K562 (cell line): ENCODE data around the gene SERPINA3. TPM values are rescaled to one million over a fixed set of nuclear protein-coding genes. Genes with fewer than 3 reads are reported as not detected.
A peak's percentile ranks its signal among the peaks of the same experiment; 100 is the strongest.

Source experiments
- ATAC-seq: fragments of 200-7000 bp; cut with Tn5 transposase; 3 replicates; pipeline ENCODE4 v1.9.1; 2020; ENCODE audit warnings: moderate library complexity
- BruUV-seq: library from RNA; stranded (reverse); fragments of 400-500 nt; replicated peaks from 2 replicates; lab custom pipeline; 2021; lab: Mats Ljungman, UMichigan
- CTCF ChIA-PET: fragments of 300-600 bp; formaldehyde crosslinking; extraction: SDS; loops from one replicate; lab custom pipeline; 2021; ENCODE audit warnings: low intra/inter-chr PET ratio; lab: Yijun Ruan, JAX
- POLR2A ChIA-PET: fragments of 300-600, 350-650 bp; sonication (Branson Sonifier 250); formaldehyde crosslinking; extraction: SDS; loops from one replicate; lab custom pipeline; 2021; ENCODE audit warnings: antibody characterized with exemption, inconsistent platforms; lab: Yijun Ruan, JAX
- DNase-seq, 4 experiments: peaks; one replicate each; pipeline versions ENCODE4 v3.0.0 to v3.0.0-alpha.2; 2011 to 2018; ENCODE audit warnings: low spot score in 3 of 4, mixed read lengths in 3 of 4; ENCODE audit errors: extremely low read depth in 1 of 4
- FAIRE-seq: peaks from 2 replicates; lab custom pipeline; 2011; peaks lifted over from hg19 to GRCh38; lab: Jason Lieb, UNC
- H2AFZ ChIP-seq: 2 replicates; pipeline ENCODE4 v1.6.0; 2011; ENCODE audit warnings: low read depth, low read length, control low read depth, inconsistent platforms
- H3K27ac ChIP-seq: fragments of 200-600 bp; 3 replicates; pipeline ENCODE4 v1.8.0; 2011; ENCODE audit warnings: low read depth, mild to moderate bottlenecking, control low read depth, inconsistent platforms, low read length, moderate library complexity, mixed read lengths; ENCODE audit errors: extremely low read depth
- H3K27me3 ChIP-seq, 2 experiments: fragments of 300-600 bp in 1 of 2; 2 replicates in 1 of 2; 3 replicates in 1 of 2; pipeline versions ENCODE4 v1.6.0 to v1.8.0; 2011; ENCODE audit warnings: inconsistent platforms in 2 of 2, low read length in 2 of 2, mild to moderate bottlenecking in 1 of 2, mixed read lengths in 1 of 2, moderate library complexity in 1 of 2; ENCODE audit not compliant: control insufficient read depth in 2 of 2, insufficient read depth in 2 of 2
- H3K36me3 ChIP-seq: fragments of 300-600 bp; 3 replicates; pipeline ENCODE4 v1.8.0; 2011; ENCODE audit warnings: mild to moderate bottlenecking, low read length, inconsistent platforms; ENCODE audit not compliant: control insufficient read depth, insufficient read depth
- H3K4me1 ChIP-seq, 2 experiments: fragments of 200-600 bp in 1 of 2; replicated peaks in 1 of 2; 2 replicates in 1 of 2; 3 replicates in 1 of 2; pipeline versions ENCODE4 v1.5.1 to v1.8.0; 2011; ENCODE audit warnings: inconsistent platforms in 2 of 2, low read length in 2 of 2, mild to moderate bottlenecking in 1 of 2, mixed read lengths in 1 of 2, moderate library complexity in 1 of 2; ENCODE audit not compliant: control insufficient read depth in 2 of 2, insufficient read depth in 2 of 2
- H3K4me2 ChIP-seq: 2 replicates; pipeline ENCODE4 v1.6.1; 2011; ENCODE audit warnings: low read length, control low read depth, inconsistent platforms, mixed read lengths; ENCODE audit not compliant: insufficient read depth
- H3K4me3 ChIP-seq: fragments of 200-600 bp; sonication (generic), shearing (Covaris generic); 2 replicates; pipeline ENCODE4 v1.5.1; 2016; ENCODE audit warnings: control low read depth, inconsistent platforms
- H3K79me2 ChIP-seq: fragments of 200-600 bp; 3 replicates; pipeline ENCODE4 v1.8.0; 2011; ENCODE audit warnings: low read length, inconsistent platforms; ENCODE audit not compliant: control insufficient read depth, insufficient read depth
- H3K9ac ChIP-seq, 2 experiments: 2 replicates each; pipeline versions ENCODE4 v1.6.0 to v1.6.1; 2011; ENCODE audit warnings: low read depth in 2 of 2, low read length in 2 of 2, control low read depth in 1 of 2, inconsistent platforms in 1 of 2, mild to moderate bottlenecking in 1 of 2, mixed read lengths in 1 of 2; ENCODE audit not compliant: insufficient read depth in 1 of 2
- H3K9me1 ChIP-seq: one replicate; pipeline ENCODE4 v1.6.0; 2011; ENCODE audit warnings: inconsistent platforms, mild to moderate bottlenecking, low read length, moderate library complexity; ENCODE audit not compliant: control insufficient read depth, insufficient read depth
- H3K9me3 ChIP-seq: replicated peaks from 2 replicates; pipeline ENCODE4 v1.5.1; 2011; ENCODE audit warnings: low read depth, low read length, inconsistent platforms; ENCODE audit not compliant: control insufficient read depth, insufficient read depth
- H4K20me1 ChIP-seq: replicated peaks from 2 replicates; pipeline ENCODE4 v1.6.1; 2011; ENCODE audit warnings: low read length, inconsistent platforms, mixed read lengths; ENCODE audit not compliant: control insufficient read depth, insufficient read depth
- HMG20B ChIP-seq: fragments of 250-450 bp; sonication (Bioruptor Pico); IDR thresholded peaks from 2 replicates; pipeline ENCODE4 v1.5.0; 2021; ENCODE audit warnings: mild to moderate bottlenecking
- ZBTB8A ChIP-seq: fragments of 450-650 bp; IDR thresholded peaks from 2 replicates; pipeline ENCODE4 v1.6.1; 2018; ENCODE audit warnings: mild to moderate bottlenecking, moderate library complexity; ENCODE audit not compliant: partially characterized antibody
- ZFP36 ChIP-seq: fragments of 150-350 bp; IDR thresholded peaks from 2 replicates; pipeline ENCODE4 v1.6.1; 2018; ENCODE audit warnings: low read length, low read depth; ENCODE audit not compliant: partially characterized antibody
- WGBS: fragments of 100-300 bp; shearing (Covaris generic); methylation state at CpG from one replicate; pipeline ENCODE4 v1.1.6; 2016; ENCODE audit warnings: low coverage, mixed read lengths; ENCODE audit not compliant: insufficient coverage; ENCODE audit errors: missing lambda C conversion rate; 5-methylcytosine and 5-hydroxymethylcytosine counted together
- in situ Hi-C: fragments of 300-500 bp; cut with MboI; formaldehyde crosslinking; loops from 4 replicates; pipeline ENCODE4 v1.15.0; 2018; ENCODE audit warnings: inconsistent platforms, mixed read lengths
- intact Hi-C: fragments of 100-400 bp; cut with micrococcal nuclease; formaldehyde crosslinking; loops from 2 replicates; pipeline ENCODE4 v1.14.2; 2022
- polyA plus RNA-seq, 8 experiments: library from polyadenylated mRNA; depleted of rRNA in 4 of 8; stranded (reverse) in 5 of 8; unstranded in 3 of 8; fragments of >200 nt; fragmentation: Nextera tagmentation in 2 of 8; fragmentation: Illumina TruSeq in 1 of 8; extraction: Ambion mirVana in 2 of 8; extraction: Trizol in 1 of 8; gene quantifications; 2 replicates each; pipeline versions ENCODE4 v1.2.1 to v1.2.3, GENCODE V29; 2011 to 2014; ENCODE audit warnings: inconsistent platforms in 1 of 8, missing spikeins in 1 of 8
- total RNA-seq, 7 experiments: library from RNA; depleted of rRNA in 6 of 7; stranded (reverse); fragments of >200 nt in 6 of 7; fragmentation: Illumina TruSeq in 2 of 7; extraction: Trizol in 2 of 7; gene quantifications; 2 replicates each; pipeline versions ENCODE4 v1.2.1 to v1.2.3, GENCODE V29; 2011 to 2021; ENCODE audit warnings: low replicate concordance in 1 of 7
- TF ChIP-seq, protein P1 (sequence below): fragments of 450-650 bp; formaldehyde crosslinking; IDR thresholded peaks from 2 replicates; pipeline ENCODE4 v1.4.0; 2020; ENCODE audit warnings: mild to moderate bottlenecking, mixed read lengths
- TF ChIP-seq, protein P2 (sequence below): fragments of 250-450 bp; sonication (Bioruptor Pico); IDR thresholded peaks from 2 replicates; pipeline ENCODE4 v1.8.0; 2021; ENCODE audit warnings: borderline replicate concordance, mild to moderate bottlenecking, moderate library complexity; ENCODE audit not compliant: poor library complexity, severe bottlenecking
- TF ChIP-seq, protein P3 (sequence below): fragments of 200-400 bp; formaldehyde crosslinking; IDR thresholded peaks from 2 replicates; pipeline ENCODE4 v1.6.1; 2017; ENCODE audit warnings: mild to moderate bottlenecking, low read depth, low read length, moderate library complexity

Gene SERPINA3
- total and polyA plus RNA-seq, 9 of the 15 experiments (the other 6 are each of a cell fraction or from before 2014, with no cell fraction given) = 2.3 TPM; not detected in 8

DNA sequence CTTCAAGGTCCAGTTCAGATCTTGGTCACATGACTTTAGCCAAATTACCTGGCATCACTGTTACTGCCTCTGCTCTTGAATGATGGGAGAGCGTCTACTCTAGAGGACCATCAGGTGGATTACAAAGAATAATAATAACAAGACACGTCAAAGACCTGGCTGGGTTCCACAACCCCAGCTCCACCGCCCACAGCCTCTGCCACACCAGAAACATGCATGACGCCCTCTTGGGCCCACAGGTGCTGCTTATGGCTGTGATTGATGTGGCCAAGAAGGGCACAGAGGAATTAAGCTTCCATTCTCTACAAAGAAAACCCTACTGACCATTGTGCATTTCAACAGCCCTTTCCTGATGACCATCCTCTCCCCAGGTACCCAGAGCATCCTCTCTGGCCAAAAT, 18.2 kb downstream of the SERPINA3 start:
- intact Hi-C loops (no loop called here), in situ Hi-C loops (no loop called here)
- no peaks in the 10 kb centered on the region for H3K4me1 ChIP-seq
- H3K9me3 ChIP-seq = no peaks in the 10 kb centered on the region
- DNase-seq = no peak
- H3K9me1 ChIP-seq = no peaks in the 10 kb centered on the region
- BruUV-seq = no TSS peak
- H4K20me1 ChIP-seq = no peaks in the 10 kb centered on the region
- H3K27me3 ChIP-seq = no peaks in the 10 kb centered on the region
- no peak overlapping the region for H3K4me2 ChIP-seq
- no peak for FAIRE-seq
- CTCF ChIA-PET = no interaction called here
- H3K36me3 ChIP-seq = no peaks in the 10 kb centered on the region
- H3K9ac ChIP-seq = no peak overlapping the region
- 0% methylated on average over 4 of the region's 4 CpGs for WGBS
- H2AFZ ChIP-seq = no peak overlapping the region
- no peak for TF ChIP-seq ZFP36
- TF ChIP-seq, protein P1, sequence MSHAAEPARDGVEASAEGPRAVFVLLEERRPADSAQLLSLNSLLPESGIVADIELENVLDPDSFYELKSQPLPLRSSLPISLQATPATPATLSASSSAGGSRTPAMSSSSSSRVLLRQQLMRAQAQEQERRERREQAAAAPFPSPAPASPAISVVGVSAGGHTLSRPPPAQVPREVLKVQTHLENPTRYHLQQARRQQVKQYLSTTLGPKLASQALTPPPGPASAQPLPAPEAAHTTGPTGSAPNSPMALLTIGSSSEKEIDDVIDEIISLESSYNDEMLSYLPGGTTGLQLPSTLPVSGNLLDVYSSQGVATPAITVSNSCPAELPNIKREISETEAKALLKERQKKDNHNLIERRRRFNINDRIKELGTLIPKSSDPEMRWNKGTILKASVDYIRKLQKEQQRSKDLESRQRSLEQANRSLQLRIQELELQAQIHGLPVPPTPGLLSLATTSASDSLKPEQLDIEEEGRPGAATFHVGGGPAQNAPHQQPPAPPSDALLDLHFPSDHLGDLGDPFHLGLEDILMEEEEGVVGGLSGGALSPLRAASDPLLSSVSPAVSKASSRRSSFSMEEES = peak; percentile 9; the same call in 1 of the 2 replicates
- no peaks in the 10 kb centered on the region for H3K79me2 ChIP-seq
- no peak for ATAC-seq
- H3K4me3 ChIP-seq = no peak overlapping the region
- H3K27ac ChIP-seq = no peak overlapping the region
- POLR2A ChIA-PET = no interaction called here

DNA sequence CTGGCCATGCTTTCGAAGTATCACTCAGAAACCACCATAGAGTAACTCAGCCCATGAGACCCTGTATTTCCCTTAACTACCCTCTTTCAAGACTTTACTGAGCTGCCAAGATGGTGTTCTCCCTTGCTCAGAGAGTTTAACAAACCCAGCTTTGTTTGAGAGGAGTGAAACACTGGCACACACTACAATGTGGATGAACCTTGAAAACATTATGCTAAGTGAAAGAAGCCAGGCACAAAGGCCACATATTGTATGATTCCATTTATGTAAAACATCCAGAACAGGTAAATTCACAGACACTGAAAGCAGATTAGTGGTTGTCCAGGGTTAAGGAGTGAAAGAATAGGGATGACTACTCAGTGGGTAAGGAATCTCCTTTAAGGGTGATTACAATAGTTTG, 18.9 kb downstream of the SERPINA3 start:
- no peak for FAIRE-seq

More for the DNA sequence above, 18.9 kb downstream of the SERPINA3 start:
- Histone ChIP-seq H3K4me3 (no peak overlapping the region), H3K9ac (no peak overlapping the region), H3K9me3 (no peaks in the 10 kb centered on the region), H3K27me3 (no peaks in the 10 kb centered on the region), H3K27ac (no peak overlapping the region), H3K4me1 (no peaks in the 10 kb centered on the region), H3K4me2 (no peak overlapping the region), H3K79me2 (no peaks in the 10 kb centered on the region), H3K9me1 (no peaks in the 10 kb centered on the region), H3K36me3 (no peaks in the 10 kb centered on the region), H4K20me1 (no peaks in the 10 kb centered on the region), H2AFZ (no peak overlapping the region)
- intact Hi-C loops (no loop called here), in situ Hi-C loops (no loop called here)
- POLR2A ChIA-PET = no interaction called here
- TF ChIP-seq, protein P2, sequence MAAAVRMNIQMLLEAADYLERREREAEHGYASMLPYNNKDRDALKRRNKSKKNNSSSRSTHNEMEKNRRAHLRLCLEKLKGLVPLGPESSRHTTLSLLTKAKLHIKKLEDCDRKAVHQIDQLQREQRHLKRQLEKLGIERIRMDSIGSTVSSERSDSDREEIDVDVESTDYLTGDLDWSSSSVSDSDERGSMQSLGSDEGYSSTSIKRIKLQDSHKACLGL (CRISPR knock-in tag) = no peak
- TF ChIP-seq ZBTB8A = no peak
- TF ChIP-seq, protein P3, sequence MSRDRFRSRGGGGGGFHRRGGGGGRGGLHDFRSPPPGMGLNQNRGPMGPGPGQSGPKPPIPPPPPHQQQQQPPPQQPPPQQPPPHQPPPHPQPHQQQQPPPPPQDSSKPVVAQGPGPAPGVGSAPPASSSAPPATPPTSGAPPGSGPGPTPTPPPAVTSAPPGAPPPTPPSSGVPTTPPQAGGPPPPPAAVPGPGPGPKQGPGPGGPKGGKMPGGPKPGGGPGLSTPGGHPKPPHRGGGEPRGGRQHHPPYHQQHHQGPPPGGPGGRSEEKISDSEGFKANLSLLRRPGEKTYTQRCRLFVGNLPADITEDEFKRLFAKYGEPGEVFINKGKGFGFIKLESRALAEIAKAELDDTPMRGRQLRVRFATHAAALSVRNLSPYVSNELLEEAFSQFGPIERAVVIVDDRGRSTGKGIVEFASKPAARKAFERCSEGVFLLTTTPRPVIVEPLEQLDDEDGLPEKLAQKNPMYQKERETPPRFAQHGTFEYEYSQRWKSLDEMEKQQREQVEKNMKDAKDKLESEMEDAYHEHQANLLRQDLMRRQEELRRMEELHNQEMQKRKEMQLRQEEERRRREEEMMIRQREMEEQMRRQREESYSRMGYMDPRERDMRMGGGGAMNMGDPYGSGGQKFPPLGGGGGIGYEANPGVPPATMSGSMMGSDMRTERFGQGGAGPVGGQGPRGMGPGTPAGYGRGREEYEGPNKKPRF = no peak
- no peak for TF ChIP-seq HMG20B
- no peak for DNase-seq
- CTCF ChIA-PET = no interaction called here
- BruUV-seq = no TSS peak
- no peak for ATAC-seq
- WGBS = 0% methylated on average over 1 of the region's 1 CpG
